ENCODE results near the gene APOBEC3H.

- TF ChIP-seq CTCF (IDR thresholded peaks at IDR 0.05) = no peak
- TF ChIP-seq POLR2A (IDR thresholded peaks at IDR 0.05) = no peak
Measured at GRCh38 chr22:39090426-39091064, 6.5 kb upstream of the APOBEC3H start.

Data from adrenal gland (tissue), 5 donors.